Medulla oblongata (tissue), 1 donor: ENCODE measurements around the gene DLGAP1.

Experiments used
- DNase-seq: peaks from one replicate; pipeline ENCODE4 v3.0.0-alpha.2; 2015; ENCODE audit errors: extremely low spot score

DLGAP1 gene

DNA sequence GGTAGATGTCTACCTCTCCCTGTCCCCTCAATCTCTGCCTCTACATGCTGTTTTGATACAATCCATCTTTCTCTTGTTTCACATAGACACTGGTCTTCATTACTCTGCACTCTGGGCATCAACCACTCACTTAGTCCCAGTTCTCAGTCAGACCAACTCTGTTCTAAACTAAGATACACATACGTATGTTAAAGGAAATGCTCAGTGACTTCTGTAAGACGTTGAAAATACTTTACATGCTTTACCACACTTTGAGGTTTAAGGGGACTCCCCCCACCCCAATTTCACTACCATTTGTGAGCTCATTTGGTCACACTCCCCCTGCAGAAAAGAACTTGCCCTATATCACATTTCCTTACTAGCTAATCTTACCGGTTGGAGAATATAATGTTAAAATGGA lies 507.7 kb downstream of the DLGAP1 start:
- no peak for DNase-seq

DNA sequence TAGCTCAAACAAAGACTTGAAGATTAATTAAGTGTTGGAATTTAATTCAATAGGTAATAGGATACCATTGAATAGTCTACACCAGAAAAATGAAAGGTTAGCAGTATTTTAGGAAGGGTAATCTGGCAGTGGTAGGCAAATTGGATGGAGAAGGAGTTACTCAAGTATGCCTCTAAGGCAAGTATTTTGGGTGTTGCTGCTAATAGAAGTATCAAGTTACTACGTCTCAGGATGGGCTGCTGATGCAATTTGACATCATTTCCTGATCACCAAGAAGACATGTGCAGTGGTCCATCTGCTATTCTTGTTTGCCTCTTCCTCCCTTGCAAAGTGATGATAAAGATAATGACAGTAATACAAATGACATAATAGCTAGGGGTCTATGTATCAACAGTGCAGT lies 519.8 kb downstream of the DLGAP1 start:
- no peak for DNase-seq

DNA sequence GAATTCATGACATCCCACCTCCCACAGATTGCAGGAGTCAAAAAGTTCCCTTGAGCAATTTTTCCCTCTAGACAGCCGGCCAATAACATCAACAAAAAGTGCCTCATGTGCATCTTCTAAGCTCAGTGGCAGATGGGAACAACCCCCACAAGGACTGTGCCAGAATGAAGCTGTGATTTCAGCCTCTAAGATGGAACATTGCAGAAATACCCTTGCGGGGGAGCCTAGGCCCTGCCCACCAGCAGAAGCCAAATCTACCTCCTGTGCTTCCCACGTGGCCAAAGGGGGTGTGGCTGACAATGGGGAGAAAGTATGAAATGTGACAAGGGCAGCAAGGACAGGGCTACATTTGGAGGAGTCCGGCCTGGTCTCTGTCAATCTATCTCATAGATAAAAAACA lies 522.8 kb downstream of the DLGAP1 start:
- no peak for DNase-seq

DNA sequence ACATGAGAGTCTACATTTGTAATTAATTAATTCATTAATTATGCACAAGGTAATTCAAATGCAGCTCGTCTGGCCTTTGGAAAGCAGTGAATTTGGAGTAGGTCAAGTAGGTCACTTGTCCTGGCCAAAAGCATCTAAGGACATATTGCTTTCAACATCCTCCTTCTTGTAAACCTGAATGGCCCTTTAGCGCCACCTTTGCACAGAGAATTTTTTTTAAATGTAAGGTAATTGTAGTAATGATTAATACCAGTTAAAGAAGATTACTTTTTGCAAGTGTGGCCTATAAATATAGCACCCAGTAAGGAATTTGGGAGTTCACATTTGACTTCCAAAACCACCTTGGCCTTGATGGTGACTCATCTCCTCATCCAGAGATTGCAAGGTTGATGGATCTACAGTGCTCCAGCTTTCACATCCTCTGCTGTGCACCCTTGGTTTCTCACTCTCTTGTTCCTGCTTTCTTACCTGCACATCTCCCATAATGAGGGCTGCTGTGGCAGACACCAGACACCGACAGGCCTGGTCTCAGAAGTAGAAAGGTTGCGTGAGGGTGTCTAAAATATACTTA lies 523.5 kb downstream of the DLGAP1 start:
- no peak for DNase-seq

DNA sequence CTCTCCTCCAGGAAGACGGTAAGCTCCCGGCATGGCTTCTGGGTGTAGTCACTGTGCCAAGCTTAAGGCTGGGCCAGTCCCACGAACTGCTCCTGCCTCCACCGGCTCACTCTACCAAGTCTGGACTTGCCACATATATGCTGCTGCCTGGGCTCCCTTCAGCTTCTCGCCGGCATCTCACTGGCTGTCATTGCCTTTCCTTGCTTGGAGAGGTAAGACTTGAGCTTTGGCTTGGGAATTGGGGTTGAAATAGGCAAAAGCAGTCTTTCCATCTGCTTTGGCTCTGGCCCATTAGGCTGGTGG lies 524.1 kb downstream of the DLGAP1 start:
- DNase-seq, result no peak

DNA sequence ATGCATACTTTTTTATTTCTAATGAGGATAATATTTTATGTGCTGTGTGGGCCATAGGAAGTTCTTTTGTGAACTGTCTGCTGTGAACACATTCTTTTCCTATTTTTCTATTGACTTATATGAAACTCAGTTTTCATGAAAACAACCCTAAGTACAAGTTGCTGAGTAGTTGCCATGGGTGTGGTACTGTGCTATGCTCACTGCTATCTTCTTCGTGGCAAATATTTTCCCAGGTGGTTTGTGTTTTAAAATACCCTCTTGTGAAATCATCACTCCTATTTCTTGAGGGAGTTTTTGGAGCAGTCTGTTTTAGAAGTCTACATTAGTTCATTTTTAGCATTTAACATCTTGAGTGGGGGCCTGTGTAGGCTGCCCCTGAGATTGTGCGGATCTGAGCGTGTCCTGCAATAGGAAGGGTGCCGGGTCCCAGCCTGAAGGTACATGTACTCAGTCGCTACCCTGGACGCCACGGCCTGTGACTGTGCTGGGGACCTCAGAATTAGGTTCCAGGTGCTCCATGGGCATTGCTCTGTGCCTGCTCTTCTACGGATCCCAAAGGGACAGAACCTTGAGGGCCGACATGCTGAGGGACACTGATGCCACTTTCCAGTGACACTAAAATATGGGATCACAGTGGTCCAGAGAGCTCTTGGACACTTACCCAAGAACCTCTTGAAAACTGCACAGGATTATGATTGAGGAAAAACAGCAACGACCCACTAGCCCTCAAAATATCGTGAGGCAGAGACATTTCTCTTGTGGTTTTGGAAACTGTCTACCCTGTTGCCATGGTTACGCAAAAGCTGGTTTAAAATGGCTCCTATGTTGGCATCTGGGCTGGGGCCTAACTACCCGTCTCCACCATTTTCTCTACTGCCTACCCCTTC lies 524.7 kb downstream of the DLGAP1 start:
- no peak for DNase-seq

DNA sequence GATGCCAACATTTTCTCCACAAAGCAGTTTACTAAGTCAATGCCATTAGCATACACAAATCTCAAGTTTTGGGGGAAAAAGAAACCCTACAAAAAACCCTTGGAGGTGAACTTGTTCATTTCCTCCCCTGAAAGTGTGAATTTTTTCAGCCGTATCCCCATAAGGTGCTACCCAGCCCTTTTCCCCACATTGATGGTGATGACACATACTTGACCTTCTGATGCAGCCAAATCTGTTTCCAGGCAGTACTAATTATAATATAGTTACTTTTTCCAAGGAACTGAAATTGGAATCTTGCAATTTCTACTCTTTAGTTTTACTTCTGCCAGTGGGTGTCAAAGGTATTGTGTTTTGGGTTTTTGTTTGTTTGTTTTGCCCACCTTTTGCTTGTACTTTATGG lies 530.7 kb downstream of the DLGAP1 start:
- no peak for DNase-seq

DNA sequence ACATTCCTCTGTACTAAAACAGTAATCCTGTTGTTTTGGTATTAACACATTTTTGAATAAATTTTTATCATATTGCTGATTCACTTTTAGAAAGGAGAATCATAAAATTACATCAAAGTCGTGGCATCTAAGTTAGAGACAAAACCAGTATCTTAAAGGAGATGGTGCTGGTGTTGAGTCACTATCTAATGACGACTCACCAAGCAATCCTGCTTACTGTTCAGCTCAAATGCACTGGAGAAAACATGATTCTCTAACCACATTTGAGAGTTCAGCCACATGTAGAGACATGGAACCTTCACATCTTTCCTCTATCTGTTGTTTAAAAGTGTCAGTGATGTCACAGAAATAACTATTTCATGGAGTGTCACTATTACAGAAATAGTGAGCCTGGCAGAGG lies 531.4 kb downstream of the DLGAP1 start:
- DNase-seq, result no peak

DNA sequence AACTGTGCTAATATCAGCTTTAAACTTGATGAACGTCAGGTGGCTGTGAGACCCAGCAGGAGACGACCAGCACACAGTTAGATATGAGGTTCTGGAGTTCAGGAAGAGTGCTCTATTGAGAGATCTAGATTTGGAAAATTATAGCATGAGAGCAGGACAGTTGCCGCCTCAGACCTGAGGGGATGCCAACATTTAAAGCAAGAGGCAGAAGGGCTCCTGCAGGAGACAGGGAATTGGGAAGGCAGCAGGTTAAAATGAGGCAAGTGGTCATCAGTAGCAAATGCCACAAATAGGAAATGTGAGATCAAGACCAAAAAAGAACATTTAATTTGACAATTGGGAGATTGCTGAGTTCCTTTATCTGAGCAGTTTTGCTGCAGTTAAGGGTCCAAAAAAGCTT lies 533.3 kb downstream of the DLGAP1 start:
- DNase-seq, result no peak

DNA sequence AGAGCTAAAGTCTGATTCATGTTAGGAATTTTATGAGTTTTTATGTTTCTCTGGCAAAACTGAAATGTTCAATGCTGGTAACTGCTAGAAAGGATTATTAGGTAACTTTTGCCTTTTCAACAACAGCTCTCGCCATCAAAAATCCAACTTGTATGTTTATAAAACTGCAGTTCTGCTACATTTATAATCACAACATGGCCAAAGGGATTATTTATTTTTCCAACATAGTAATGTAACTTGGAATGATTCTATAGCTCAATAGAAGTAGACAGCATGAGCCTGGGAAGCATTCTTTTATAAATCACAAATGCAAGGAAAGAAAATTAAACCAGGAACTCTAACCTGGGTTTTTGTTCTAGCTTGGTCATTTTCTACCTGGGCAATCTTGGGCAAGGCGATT lies 534.3 kb downstream of the DLGAP1 start:
- no peak for DNase-seq

DNA sequence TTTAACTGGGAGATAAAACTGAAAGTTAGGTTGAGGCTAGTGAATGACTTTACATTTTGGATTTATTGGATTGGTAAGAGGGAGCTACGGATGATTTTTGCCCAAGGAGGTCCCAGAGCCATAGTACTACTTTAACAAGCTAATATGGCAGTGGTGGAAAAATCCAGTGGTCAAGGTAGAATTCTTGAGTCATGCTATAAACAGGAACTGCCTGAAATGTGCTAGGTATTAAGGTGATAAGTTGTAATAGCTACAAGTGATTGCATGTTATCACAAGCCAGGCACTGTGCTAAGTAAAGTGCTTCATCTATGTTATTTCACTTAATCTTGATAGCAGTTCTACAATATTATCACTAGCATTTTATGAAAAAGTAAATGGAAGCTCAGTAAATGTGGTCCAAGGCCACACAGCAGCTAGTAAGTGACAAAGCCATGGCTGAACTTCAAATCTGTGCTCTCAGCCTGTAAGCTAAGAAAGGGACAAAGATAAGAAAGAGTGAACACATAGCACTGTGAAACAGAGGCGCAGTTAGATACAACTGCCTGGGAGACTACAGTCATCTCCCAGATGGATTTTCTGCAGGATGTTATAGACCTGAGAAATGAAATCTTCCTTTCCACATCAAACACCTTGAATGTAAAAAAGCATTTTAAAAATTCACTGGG lies 535.6 kb downstream of the DLGAP1 start:
- DNase-seq, result no peak

DNA sequence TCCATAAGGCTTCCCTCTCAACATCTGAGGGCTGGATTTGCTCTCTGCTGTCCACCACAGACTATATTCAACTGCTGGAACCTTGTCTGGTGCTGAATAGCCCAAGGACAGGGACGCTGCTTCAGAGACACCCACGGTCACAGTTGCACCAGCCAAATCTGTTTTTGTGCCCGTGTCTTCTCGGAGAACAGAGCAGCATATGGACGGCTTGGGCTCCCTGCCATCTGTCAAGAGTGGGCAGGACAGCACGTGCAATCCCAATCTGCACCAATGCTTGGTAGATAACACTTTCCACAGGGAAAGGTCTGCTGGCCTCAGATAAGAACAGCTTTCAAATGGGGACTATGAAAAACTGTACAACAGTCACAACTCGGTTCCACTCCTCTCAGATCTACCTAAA lies 539.0 kb downstream of the DLGAP1 start:
- no peak for DNase-seq

DNA sequence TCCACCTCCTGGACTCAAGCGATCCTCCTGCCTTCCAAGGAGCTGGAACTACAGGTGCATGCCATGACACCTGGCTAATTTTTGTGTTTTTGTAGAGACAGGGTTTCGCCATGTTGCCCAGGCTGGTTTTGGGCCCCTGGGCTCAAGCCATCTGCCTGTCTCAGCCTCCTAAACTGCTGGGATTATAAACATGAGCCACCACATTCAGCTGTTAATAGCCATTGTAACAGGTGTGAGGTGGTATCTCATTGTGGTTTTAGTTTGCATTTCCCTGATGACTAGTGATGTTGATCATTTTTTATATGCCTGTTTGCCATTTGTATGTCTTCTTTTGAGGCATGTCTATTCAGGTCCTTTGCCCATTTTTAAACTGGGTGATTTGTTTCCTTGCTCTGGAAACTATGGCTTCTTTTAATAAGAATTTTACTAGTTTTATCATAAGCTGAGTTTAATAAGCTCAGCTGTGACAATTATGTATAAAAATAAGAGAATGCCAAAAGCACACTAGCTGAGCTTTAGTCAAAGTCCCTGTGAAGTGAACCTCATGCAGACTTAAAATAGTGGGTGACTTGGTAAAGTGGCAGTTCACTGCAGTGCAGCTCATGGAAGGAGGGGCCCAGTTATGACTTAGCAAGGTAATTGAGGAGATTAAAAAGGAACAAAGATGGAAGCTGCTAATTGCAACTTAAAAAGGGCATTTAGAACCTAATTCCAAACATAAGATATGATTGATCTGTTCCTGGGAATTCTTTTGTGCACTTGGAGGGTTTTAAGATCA lies 540.1 kb downstream of the DLGAP1 start:
- DNase-seq, result no peak

DNA sequence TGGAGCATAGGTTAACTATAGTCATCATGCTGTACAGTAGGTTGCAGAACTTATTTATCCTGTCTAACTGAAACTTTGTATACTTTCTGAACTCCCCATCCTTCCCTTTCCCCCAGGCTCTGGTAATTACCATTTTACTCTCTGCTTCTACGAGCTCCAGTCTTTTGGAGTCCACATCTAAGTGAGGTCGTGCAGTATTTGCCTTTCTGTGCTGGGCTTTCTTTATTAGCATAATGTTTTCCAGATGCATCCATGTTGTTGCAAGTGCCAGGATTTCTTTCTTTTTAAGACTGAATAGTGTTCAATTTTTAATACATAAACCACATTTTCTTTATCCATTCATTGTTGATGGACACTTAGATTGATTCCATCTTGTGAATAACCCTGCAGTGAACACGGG lies 541.0 kb downstream of the DLGAP1 start:
- DNase-seq, result no peak

DNA sequence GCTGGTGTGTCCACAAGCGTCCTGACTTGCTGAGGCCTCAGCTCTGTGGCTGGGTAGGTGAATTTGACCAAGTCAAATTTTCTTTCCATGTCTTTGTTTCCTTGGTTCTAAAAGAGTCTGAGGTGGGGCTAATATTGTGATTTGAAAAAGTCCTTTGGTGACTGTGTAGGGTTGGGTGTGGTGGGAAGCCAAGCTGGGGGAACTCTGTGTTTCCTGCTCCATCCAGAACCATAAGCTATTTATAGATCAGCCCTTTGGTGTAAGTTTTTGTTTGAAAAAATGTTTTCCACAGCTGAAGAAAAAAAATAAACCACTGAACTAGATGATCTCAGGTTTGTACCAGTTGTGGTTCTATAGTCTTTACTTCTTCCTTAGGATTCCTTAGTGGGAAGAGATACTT lies 542.4 kb downstream of the DLGAP1 start:
- no peak for DNase-seq

DNA sequence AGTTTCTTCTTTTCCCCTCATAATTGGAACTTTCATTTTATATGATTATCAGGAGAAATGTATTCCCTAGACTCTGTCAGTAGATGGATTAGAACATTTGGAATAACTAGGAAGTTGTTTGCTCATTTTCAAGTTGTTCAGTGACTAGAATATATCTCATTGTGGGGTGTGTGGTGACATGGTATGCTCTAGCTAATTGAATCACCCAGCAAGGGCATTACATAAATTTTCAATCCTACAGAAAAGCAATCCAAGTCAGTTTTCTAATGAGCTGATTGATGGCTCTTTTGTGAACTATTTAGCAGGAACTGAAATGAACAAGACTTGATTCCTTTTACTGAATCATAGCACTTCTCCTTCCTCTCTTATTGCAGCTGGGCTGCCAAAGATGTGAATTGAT lies 543.7 kb downstream of the DLGAP1 start:
- DNase-seq, result no peak

DNA sequence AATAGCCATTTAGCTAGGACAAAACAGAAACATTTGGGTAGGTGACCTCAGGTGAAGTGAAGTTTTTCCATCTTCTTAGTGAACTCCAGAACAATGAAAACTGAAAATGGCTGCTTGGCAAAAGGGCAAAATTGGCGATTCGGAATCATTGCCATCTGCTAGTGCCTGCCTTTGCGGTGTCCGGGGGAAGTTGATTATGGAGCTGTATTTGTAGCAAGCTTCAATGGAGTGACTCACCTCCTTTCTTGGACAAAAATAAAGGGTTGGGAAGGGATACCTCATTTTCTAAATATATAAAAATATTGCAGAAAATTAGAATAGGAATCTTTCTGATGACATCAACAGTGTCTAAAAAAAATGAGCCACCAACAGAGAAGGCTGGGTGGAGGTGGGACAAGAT lies 544.6 kb downstream of the DLGAP1 start:
- DNase-seq, result no peak

DNA sequence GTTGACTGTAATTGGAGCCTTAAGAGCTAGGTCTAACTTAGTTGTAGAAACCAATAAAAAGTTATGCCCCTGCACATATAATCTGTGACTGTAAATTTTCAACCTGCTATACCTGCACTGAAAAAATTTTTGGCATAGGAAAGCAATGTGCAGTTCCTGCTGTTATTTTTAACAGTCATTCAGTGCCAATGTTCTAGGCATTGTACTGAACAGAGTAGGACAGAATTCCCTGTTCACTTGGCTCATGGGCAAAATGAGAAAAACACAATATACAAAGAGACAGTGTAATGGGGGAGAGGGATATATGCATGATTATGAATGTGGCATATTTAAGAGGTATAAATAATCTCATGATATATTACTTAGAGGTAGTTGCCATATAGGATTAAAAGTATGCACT lies 547.2 kb downstream of the DLGAP1 start:
- no peak for DNase-seq

DNA sequence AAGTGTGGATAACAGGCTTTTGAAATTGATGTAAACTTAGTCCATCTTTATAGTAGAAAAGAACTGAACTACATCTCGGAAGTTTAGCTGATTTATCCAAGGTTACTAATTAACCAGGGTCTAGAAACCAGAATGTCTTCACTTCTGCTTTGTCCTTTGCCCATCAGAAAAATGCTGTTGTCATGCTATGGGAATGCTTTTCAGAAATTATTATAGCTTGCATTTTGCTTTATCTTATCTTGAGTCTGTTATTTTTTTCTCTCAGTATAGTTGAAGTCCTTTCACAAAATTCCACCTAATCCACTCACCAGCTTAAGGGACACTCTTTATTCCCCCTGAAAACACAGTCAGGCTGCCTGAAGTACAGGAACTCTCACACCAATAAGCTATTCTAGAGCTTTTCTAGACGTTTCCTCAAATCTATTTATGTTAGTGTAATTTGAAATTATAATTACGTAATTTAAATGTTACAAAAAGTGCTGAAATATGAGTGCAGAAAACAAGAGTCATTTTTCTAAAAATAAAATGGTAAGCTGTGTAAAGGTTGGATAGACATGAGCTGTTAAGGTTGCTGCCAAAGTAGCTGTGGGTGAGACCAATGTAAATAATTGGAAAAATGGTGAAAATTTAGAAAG lies 548.9 kb downstream of the DLGAP1 start:
- DNase-seq, result no peak

DNA sequence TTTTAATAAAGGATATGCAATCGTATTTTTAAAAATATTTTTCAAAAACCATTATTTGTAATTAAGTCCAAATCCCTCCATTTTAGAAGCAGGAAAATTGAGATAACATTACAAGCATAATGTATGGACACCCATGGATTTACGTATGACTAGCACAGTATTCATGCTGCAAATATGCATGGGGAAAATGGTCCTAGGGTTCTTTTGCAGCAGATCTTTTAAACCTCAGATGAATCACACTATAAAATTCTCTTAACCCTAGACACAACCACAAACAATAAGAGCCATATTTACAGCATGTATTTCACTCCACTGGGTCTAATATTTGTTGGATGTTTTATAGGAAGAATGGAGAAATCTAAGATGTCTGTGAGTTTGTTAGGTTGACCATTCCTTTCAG lies 551.8 kb downstream of the DLGAP1 start:
- DNase-seq, result no peak

DNA sequence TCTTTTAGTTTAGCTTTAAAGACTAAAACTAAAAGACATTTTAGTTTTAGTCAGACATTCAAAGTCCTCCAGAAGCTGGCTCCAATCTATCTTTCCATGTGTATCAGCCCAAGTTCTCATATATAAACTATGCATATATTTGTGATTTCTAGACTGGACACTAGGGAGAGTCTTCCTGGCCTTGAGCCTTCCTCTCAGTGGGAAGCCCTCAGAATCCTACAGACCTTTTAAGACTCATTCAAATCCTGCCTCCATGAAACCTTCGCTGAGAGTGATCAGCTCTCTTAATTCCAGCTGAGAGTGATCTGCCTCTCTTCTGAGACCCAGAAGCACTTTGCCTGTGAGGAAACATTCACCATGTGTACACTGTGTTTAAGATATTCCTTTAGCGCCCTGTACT lies 552.4 kb downstream of the DLGAP1 start:
- DNase-seq, result no peak

DNA sequence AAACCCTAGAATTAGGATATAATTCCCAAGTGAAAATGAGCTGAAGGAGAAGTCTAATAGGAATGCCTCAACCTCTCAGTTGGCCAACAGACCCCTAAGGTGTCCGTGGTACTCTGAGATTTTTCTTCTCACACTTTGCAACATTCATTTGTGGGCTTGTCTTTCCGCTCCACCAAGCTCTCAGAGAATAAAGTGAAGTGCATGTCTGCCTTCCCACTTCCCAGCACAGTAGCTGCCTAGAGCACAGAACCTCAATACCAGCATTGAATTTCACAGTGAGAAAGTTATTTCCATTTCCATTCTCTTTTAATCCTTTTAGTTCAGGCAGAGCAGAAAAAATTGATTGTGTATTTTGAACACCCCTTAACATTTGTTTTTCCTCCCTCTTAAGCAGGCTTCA lies 553.3 kb downstream of the DLGAP1 start:
- DNase-seq, result no peak
